Activated CD4-positive, alpha-beta T cell treated with anti-CD3 and anti-CD28 coated beads, Interleukin-2, Interleukin-4, amounts not matched to agents 100 ng/mL and 50 ng/mL, durations not matched to agents 16 hours and 8 hours (primary cell): Measurements from ENCODE around the gene GHRHR.

ENCODE experiments used
- DNase-seq: peaks from one replicate; pipeline ENCODE4 v3.0.0-alpha.2; 2020; ENCODE audit warnings: low spot score

The GHRHR gene

GRCh38 chr7:30968747-30969603 is 5.2 kb downstream of the GHRHR start:
- no peak for DNase-seq

GRCh38 chr7:30969604-30969970 is 5.8 kb downstream of the GHRHR start:
- no peak for DNase-seq

GRCh38 chr7:30970074-30970473 is 6.3 kb downstream of the GHRHR start:
- DNase-seq: no peak

- DNase-seq: no peak
Observed at GRCh38 chr7:30970594-30971094, 6.9 kb downstream of the GHRHR start.

- DNase-seq: no peak
Observed at GRCh38 chr7:30971440-30971839, 7.7 kb downstream of the GHRHR start.

GRCh38 chr7:30971840-30972563 is 8.2 kb downstream of the GHRHR start:
- DNase-seq: no peak

- DNase-seq: no peak
Observed at GRCh38 chr7:30973292-30973691, 9.5 kb downstream of the GHRHR start.

GRCh38 chr7:30973791-30974604 is 10.2 kb downstream of the GHRHR start:
- no peak for DNase-seq

GRCh38 chr7:30974605-30975255 is 11.0 kb downstream of the GHRHR start:
- peak; percentile 72 for DNase-seq

- no peak for DNase-seq
Observed at GRCh38 chr7:30975256-30975899, 11.6 kb downstream of the GHRHR start.

- DNase-seq: no peak
Observed at GRCh38 chr7:30976381-30976780, 12.6 kb downstream of the GHRHR start.

GRCh38 chr7:30977222-30977621 is 13.5 kb downstream of the GHRHR start:
- no peak for DNase-seq

GRCh38 chr7:30977896-30978564 is 14.3 kb downstream of the GHRHR start:
- DNase-seq: no peak

GRCh38 chr7:30979027-30979426 is 15.3 kb downstream of the GHRHR start:
- no peak for DNase-seq

- DNase-seq: no peak
Observed at GRCh38 chr7:30980194-30980593, 16.4 kb downstream of the GHRHR start.

- DNase-seq: no peak
Observed at GRCh38 chr7:30980751-30981150, 17.0 kb downstream of the GHRHR start.

GRCh38 chr7:30983042-30983913 is 19.5 kb downstream of the GHRHR start:
- DNase-seq: peak; percentile 79

- no peak for DNase-seq
Observed at GRCh38 chr7:30983914-30984247, 20.1 kb downstream of the GHRHR start.

- no peak for DNase-seq
Observed at GRCh38 chr7:30984359-30985107, 20.8 kb downstream of the GHRHR start.
